Trophoblast cell (in vitro differentiated cells and primary cell): Measurements from ENCODE around the gene UCN.
A peak's percentile ranks its signal among the peaks of the same experiment; 100 is the strongest.

Experiments
- DNase-seq, 2 donors: peaks; one replicate each; pipeline ENCODE4 v3.0.0-alpha.2; 2016
- H2AFZ ChIP-seq: 2 replicates; pipeline ENCODE4 v1.6.1; 2013; ENCODE audit warnings: low read length, moderate library complexity, mild to moderate bottlenecking; ENCODE audit not compliant: insufficient read depth, poor library complexity
- H2AK5ac ChIP-seq: 2 replicates; pipeline ENCODE4 v1.6.1; 2013; ENCODE audit warnings: mild to moderate bottlenecking, low read length
- H2BK120ac ChIP-seq: 2 replicates; pipeline ENCODE4 v1.6.1; 2013; ENCODE audit warnings: low read length, mild to moderate bottlenecking, moderate library complexity; ENCODE audit not compliant: insufficient read depth, poor library complexity
- H2BK12ac ChIP-seq: 2 replicates; pipeline ENCODE4 v1.6.1; 2013; ENCODE audit warnings: mild to moderate bottlenecking, low read length, moderate library complexity
- H2BK5ac ChIP-seq: 2 replicates; pipeline ENCODE4 v1.6.1; 2013; ENCODE audit warnings: low read length, low read depth, moderate library complexity, mild to moderate bottlenecking; ENCODE audit not compliant: poor library complexity
- H3K14ac ChIP-seq: 2 replicates; pipeline ENCODE4 v1.6.1; 2013; ENCODE audit warnings: mild to moderate bottlenecking, low read length
- H3K18ac ChIP-seq: 2 replicates; pipeline ENCODE4 v1.6.1; 2013; ENCODE audit warnings: mild to moderate bottlenecking, low read length
- H3K23ac ChIP-seq: 2 replicates; pipeline ENCODE4 v1.6.1; 2013; ENCODE audit warnings: low read length
- H3K27ac ChIP-seq: 2 replicates; pipeline ENCODE4 v1.5.1; 2013; ENCODE audit warnings: low read depth, mild to moderate bottlenecking, inconsistent platforms, low read length, moderate library complexity
- H3K27me3 ChIP-seq: 2 replicates; pipeline ENCODE4 v1.6.1; 2013; ENCODE audit warnings: inconsistent platforms, mild to moderate bottlenecking, low read length, moderate library complexity; ENCODE audit not compliant: insufficient read depth
- H3K36me3 ChIP-seq, 2 experiments: 1 replicate in 1 of 2; 2 replicates in 1 of 2; pipeline ENCODE4 v1.6.1; 2013; ENCODE audit warnings: low read length in 2 of 2, mild to moderate bottlenecking in 2 of 2, moderate library complexity in 1 of 2; ENCODE audit not compliant: insufficient read depth in 2 of 2, control insufficient read depth in 1 of 2
- H3K4ac ChIP-seq: 2 replicates; pipeline ENCODE4 v1.6.1; 2013; ENCODE audit warnings: low read depth, mild to moderate bottlenecking, low read length, moderate library complexity
- H3K4me1 ChIP-seq, 2 experiments: 1 replicate in 1 of 2; 2 replicates in 1 of 2; pipeline ENCODE4 v1.6.1; 2013; ENCODE audit warnings: low read length in 2 of 2, mild to moderate bottlenecking in 2 of 2, moderate library complexity in 1 of 2; ENCODE audit not compliant: insufficient read depth in 2 of 2, control insufficient read depth in 1 of 2
- H3K4me2 ChIP-seq: 2 replicates; pipeline ENCODE4 v1.6.1; 2013; ENCODE audit warnings: inconsistent platforms, mild to moderate bottlenecking, low read length, moderate library complexity
- H3K4me3 ChIP-seq: 2 replicates; pipeline ENCODE4 v1.5.1; 2013; ENCODE audit warnings: mild to moderate bottlenecking, low read depth, low read length, inconsistent platforms
- H3K79me1 ChIP-seq: one replicate; pipeline ENCODE4 v1.6.1; 2013; ENCODE audit warnings: low read length
- H3K79me2 ChIP-seq: 2 replicates; pipeline ENCODE4 v1.6.1; 2013; ENCODE audit warnings: low read length, mild to moderate bottlenecking; ENCODE audit not compliant: control insufficient read depth, insufficient read depth, poor library complexity
- H3K9ac ChIP-seq: 2 replicates; pipeline ENCODE4 v1.6.1; 2013; ENCODE audit warnings: mild to moderate bottlenecking, low read length
- H3K9me3 ChIP-seq: 2 replicates; pipeline ENCODE4 v1.6.1; 2013; ENCODE audit warnings: low read depth, mild to moderate bottlenecking, control low read depth, inconsistent platforms, low read length; ENCODE audit not compliant: insufficient read depth
- H4K12ac ChIP-seq: 2 replicates; pipeline ENCODE4 v1.6.1; 2013; ENCODE audit warnings: low read depth, mild to moderate bottlenecking, low read length, moderate library complexity
- H4K8ac ChIP-seq: 2 replicates; pipeline ENCODE4 v1.6.1; 2013; ENCODE audit warnings: low read depth, mild to moderate bottlenecking, low read length, moderate library complexity
- H4K91ac ChIP-seq: one replicate; pipeline ENCODE4 v1.6.1; 2013; ENCODE audit warnings: low read depth, mild to moderate bottlenecking, low read length, moderate library complexity
- WGBS: extraction: QIAGEN DNeasy Blood & Tissue Kit; methylation state at CpG from one replicate; pipeline ENCODE4 v1.1.7; 2013; ENCODE audit warnings: missing lambda C conversion rate; ENCODE audit not compliant: insufficient read length, insufficient coverage; ENCODE audit errors: extremely low coverage; 5-methylcytosine and 5-hydroxymethylcytosine counted together

The UCN gene

GRCh38 chr2:27264753-27265535 is 43.3 kb downstream of the UCN start:
- H2BK120ac ChIP-seq = no peak overlapping the region
- no peaks in the 10 kb centered on the region for H3K79me2 ChIP-seq
- H3K14ac ChIP-seq = no peak overlapping the region
- H4K91ac ChIP-seq = no peak overlapping the region
- H3K9me3 ChIP-seq = peaks cover 11% of the 10 kb centered on the region
- no peaks in the 10 kb centered on the region for H3K36me3 ChIP-seq
- no peak overlapping the region for H2AFZ ChIP-seq
- H3K4me1 ChIP-seq = peaks cover 8 to 17% of the 10 kb centered on the region in 2 experiments
- DNase-seq = peak; percentile 21 to 60
- no peak overlapping the region for H3K27ac ChIP-seq
- H3K27me3 ChIP-seq = peaks cover 62% of the 10 kb centered on the region
- H3K79me1 ChIP-seq = no peaks in the 10 kb centered on the region
- no peak overlapping the region for H4K12ac ChIP-seq
- no CpG with 5 or more reads among the region's 56 CpGs for WGBS
- no peak overlapping the region for H2BK12ac ChIP-seq
- no peak overlapping the region for H3K23ac ChIP-seq
- no peak overlapping the region for H4K8ac ChIP-seq
- H3K4me2 ChIP-seq = peak overlapping the region; percentile 71
- no peak overlapping the region for H2BK5ac ChIP-seq
- H3K4me3 ChIP-seq = peak overlapping the region; percentile 20
- H3K9ac ChIP-seq = no peak overlapping the region
- H3K4ac ChIP-seq = no peak overlapping the region
- H2AK5ac ChIP-seq = no peak overlapping the region
- no peak overlapping the region for H3K18ac ChIP-seq

DNA sequence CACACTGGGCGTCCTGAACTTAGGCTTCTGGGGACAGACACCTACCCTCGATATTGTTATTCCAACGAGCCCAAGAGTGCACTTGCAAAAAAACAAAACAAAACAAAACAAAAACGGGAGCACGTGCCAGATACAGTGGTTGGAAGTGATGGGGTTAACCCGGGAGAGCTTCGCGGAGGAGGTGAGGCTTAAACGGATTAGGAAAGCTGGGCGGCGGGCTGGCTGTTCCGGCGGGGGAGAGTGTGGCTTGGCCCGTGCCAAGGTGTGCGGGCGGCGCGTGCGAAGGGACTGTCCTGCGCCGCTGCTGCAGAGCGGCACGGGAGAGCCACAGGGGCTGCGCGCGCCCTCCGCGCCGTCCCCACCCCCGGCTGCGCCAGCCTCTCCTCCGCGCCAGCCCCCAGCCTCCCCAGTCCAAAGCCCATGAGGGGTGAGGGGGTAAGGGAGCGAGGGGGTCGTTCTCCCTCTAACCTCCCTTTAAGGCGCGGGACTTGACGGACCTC is 43.9 kb downstream of the UCN start:
- peaks cover 8 to 17% of the 10 kb centered on the region in 2 experiments for H3K4me1 ChIP-seq
- no peak overlapping the region for H4K12ac ChIP-seq
- H3K18ac ChIP-seq = no peak overlapping the region
- H2BK12ac ChIP-seq = no peak overlapping the region
- H3K36me3 ChIP-seq = no peaks in the 10 kb centered on the region
- no peak overlapping the region for H3K4me3 ChIP-seq
- no peak overlapping the region for H4K91ac ChIP-seq
- no peak overlapping the region for H2AK5ac ChIP-seq
- peaks cover 11% of the 10 kb centered on the region for H3K9me3 ChIP-seq
- peaks cover 63% of the 10 kb centered on the region for H3K27me3 ChIP-seq
- no peak overlapping the region for H2BK5ac ChIP-seq
- peak overlapping the region; percentile 71 for H3K4me2 ChIP-seq
- no peaks in the 10 kb centered on the region for H3K79me2 ChIP-seq
- H4K8ac ChIP-seq = no peak overlapping the region
- DNase-seq = peak in 1 of 2 donors; percentile 9
- no peak overlapping the region for H2BK120ac ChIP-seq
- no peak overlapping the region for H3K14ac ChIP-seq
- H3K79me1 ChIP-seq = no peaks in the 10 kb centered on the region
- H3K27ac ChIP-seq = no peak overlapping the region
- H3K23ac ChIP-seq = no peak overlapping the region
- WGBS = no CpG with 5 or more reads among the region's 38 CpGs
- H3K4ac ChIP-seq = no peak overlapping the region
- no peak overlapping the region for H3K9ac ChIP-seq
- no peak overlapping the region for H2AFZ ChIP-seq

GRCh38 chr2:27263287-27264252 is 44.7 kb downstream of the UCN start:
- no peak overlapping the region for H3K9ac ChIP-seq
- no peak for DNase-seq
- H2BK12ac ChIP-seq = no peak overlapping the region

More at GRCh38 chr2:27263287-27264252, 44.7 kb downstream of the UCN start:
- Histone ChIP-seq H3K4me1 (peaks cover 8 to 17% of the 10 kb centered on the region in 2 experiments), H3K9me3 (peaks cover 11% of the 10 kb centered on the region), H3K27ac (no peak overlapping the region), H3K4ac (no peak overlapping the region), H3K27me3 (peaks cover 63% of the 10 kb centered on the region), H2BK120ac (no peak overlapping the region), H3K36me3 (no peaks in the 10 kb centered on the region), H3K18ac (no peak overlapping the region), H4K91ac (no peak overlapping the region), H2AK5ac (no peak overlapping the region), H3K79me1 (no peaks in the 10 kb centered on the region), H3K79me2 (no peaks in the 10 kb centered on the region), H2BK5ac (no peak overlapping the region), H3K14ac (no peak overlapping the region), H3K4me3 (peak overlapping the region; percentile 6), H3K23ac (no peak overlapping the region), H4K12ac (no peak overlapping the region), H2AFZ (no peak overlapping the region), H4K8ac (no peak overlapping the region), H3K4me2 (peak overlapping the region; percentile 71)
- WGBS = no CpG with 5 or more reads among the region's 46 CpGs
